Dendritic cell treated with granulocyte-macrophage colony-stimulating factor and Interleukin-4, amounts not matched to agents 40 ng/mL and 50 ng/mL, for 4 days (primary cell): Measurements from ENCODE around the gene LBH.

Source experiments
- H3K27ac Mint-ChIP-seq: one replicate; pipeline ENCODE4 v1.8.0; 2022; ENCODE audit warnings: mild to moderate bottlenecking, mixed read lengths
- H3K27me3 Mint-ChIP-seq: one replicate; pipeline ENCODE4 v1.8.0; 2022; ENCODE audit warnings: mild to moderate bottlenecking, mixed read lengths
- H3K36me3 Mint-ChIP-seq: one replicate; pipeline ENCODE4 v1.8.0; 2022; ENCODE audit warnings: low read depth, mixed read lengths
- H3K4me1 Mint-ChIP-seq: one replicate; pipeline ENCODE4 v1.8.0; 2022; ENCODE audit warnings: low read depth, mixed read lengths
- H3K4me3 Mint-ChIP-seq: one replicate; pipeline ENCODE4 v1.8.0; 2022; ENCODE audit warnings: mild to moderate bottlenecking, moderate library complexity, mixed read lengths
- H3K9me3 Mint-ChIP-seq: one replicate; pipeline ENCODE4 v1.8.0; 2022; ENCODE audit warnings: mixed read lengths
- intact Hi-C: fragments of 100-400 bp; cut with micrococcal nuclease; formaldehyde crosslinking; loops from one replicate; pipeline ENCODE4 v1.15.0; 2022

The LBH gene

GRCh38 chr2:30204281-30204680 is 27.1 kb upstream of the LBH start:
- Mint-ChIP-seq H3K36me3 (no peaks in the 10 kb centered on the region), H3K4me1 (peaks cover 14% of the 10 kb centered on the region), H3K27me3 (peaks cover 17% of the 10 kb centered on the region), H3K27ac (no peak overlapping the region), H3K9me3 (no peaks in the 10 kb centered on the region), H3K4me3 (no peak overlapping the region)
- intact Hi-C loops: no loop called here

GRCh38 chr2:30205456-30205855 is 25.9 kb upstream of the LBH start:
- H3K4me3 Mint-ChIP-seq: no peak overlapping the region
- peaks cover 14% of the 10 kb centered on the region for H3K4me1 Mint-ChIP-seq
- H3K36me3 Mint-ChIP-seq: no peaks in the 10 kb centered on the region
- intact Hi-C loops: no loop called here
- H3K9me3 Mint-ChIP-seq: no peaks in the 10 kb centered on the region
- H3K27ac Mint-ChIP-seq: no peak overlapping the region
- H3K27me3 Mint-ChIP-seq: peaks cover 18% of the 10 kb centered on the region

- intact Hi-C loops: no loop called here
- H3K27ac Mint-ChIP-seq: no peak overlapping the region
These were observed 24.6 kb upstream of the LBH start for GRCh38 chr2:30206461-30207430.

GRCh38 chr2:30208453-30208852 is 22.9 kb upstream of the LBH start:
- Mint-ChIP-seq H3K27me3 (peaks cover 27% of the 10 kb centered on the region), H3K4me3 (no peak overlapping the region), H3K27ac (no peak overlapping the region), H3K36me3 (no peaks in the 10 kb centered on the region), H3K4me1 (no peaks in the 10 kb centered on the region), H3K9me3 (no peaks in the 10 kb centered on the region)
- intact Hi-C loops: loop anchor here (1.0 kb wide), 1 partner anchor 499 kb away; no protein-coding TSS in a partner anchor

More at GRCh38 chr2:30206461-30207430, 24.6 kb upstream of the LBH start:
- Mint-ChIP-seq H3K27me3 (peaks cover 19% of the 10 kb centered on the region), H3K4me3 (no peak overlapping the region), H3K9me3 (no peaks in the 10 kb centered on the region), H3K36me3 (no peaks in the 10 kb centered on the region), H3K4me1 (peaks cover 12% of the 10 kb centered on the region)

- no peaks in the 10 kb centered on the region for H3K4me1 Mint-ChIP-seq
- intact Hi-C loops: no loop called here
- no peaks in the 10 kb centered on the region for H3K36me3 Mint-ChIP-seq
- H3K27ac Mint-ChIP-seq: no peak overlapping the region
- peaks cover 31% of the 10 kb centered on the region for H3K27me3 Mint-ChIP-seq
- no peak overlapping the region for H3K4me3 Mint-ChIP-seq
- H3K9me3 Mint-ChIP-seq: no peaks in the 10 kb centered on the region
These were observed 22.1 kb upstream of the LBH start for GRCh38 chr2:30209227-30209626.

GRCh38 chr2:30213326-30213725 is 18.0 kb upstream of the LBH start:
- peaks cover 11% of the 10 kb centered on the region for H3K4me1 Mint-ChIP-seq
- no peaks in the 10 kb centered on the region for H3K9me3 Mint-ChIP-seq
- no peaks in the 10 kb centered on the region for H3K36me3 Mint-ChIP-seq
- H3K27me3 Mint-ChIP-seq: peaks cover 18% of the 10 kb centered on the region
- intact Hi-C loops: no loop called here
- H3K27ac Mint-ChIP-seq: no peak overlapping the region
- no peak overlapping the region for H3K4me3 Mint-ChIP-seq

- H3K27ac Mint-ChIP-seq: no peak overlapping the region
- H3K4me1 Mint-ChIP-seq: peaks cover 11% of the 10 kb centered on the region
- intact Hi-C loops: no loop called here
- H3K27me3 Mint-ChIP-seq: peaks cover 22% of the 10 kb centered on the region
- no peaks in the 10 kb centered on the region for H3K9me3 Mint-ChIP-seq
- H3K36me3 Mint-ChIP-seq: no peaks in the 10 kb centered on the region
- no peak overlapping the region for H3K4me3 Mint-ChIP-seq
These were observed 17.3 kb upstream of the LBH start for GRCh38 chr2:30213907-30214463.

- no peaks in the 10 kb centered on the region for H3K36me3 Mint-ChIP-seq
- H3K27ac Mint-ChIP-seq: no peak overlapping the region
- no peak overlapping the region for H3K4me3 Mint-ChIP-seq
- peaks cover 28% of the 10 kb centered on the region for H3K27me3 Mint-ChIP-seq
- peaks cover 11% of the 10 kb centered on the region for H3K4me1 Mint-ChIP-seq
- intact Hi-C loops: no loop called here
- no peaks in the 10 kb centered on the region for H3K9me3 Mint-ChIP-seq
These were observed 15.2 kb upstream of the LBH start for GRCh38 chr2:30216157-30216556.

GRCh38 chr2:30217644-30218337 is 13.5 kb upstream of the LBH start:
- Mint-ChIP-seq H3K36me3 (no peaks in the 10 kb centered on the region), H3K4me1 (peaks cover 13% of the 10 kb centered on the region), H3K9me3 (no peaks in the 10 kb centered on the region), H3K27me3 (peaks cover 31% of the 10 kb centered on the region), H3K4me3 (no peak overlapping the region), H3K27ac (no peak overlapping the region)
- intact Hi-C loops: no loop called here

GRCh38 chr2:30218338-30218713 is 13.0 kb upstream of the LBH start:
- Mint-ChIP-seq H3K4me1 (peaks cover 18% of the 10 kb centered on the region), H3K9me3 (no peaks in the 10 kb centered on the region), H3K27ac (no peak overlapping the region), H3K36me3 (no peaks in the 10 kb centered on the region), H3K4me3 (no peak overlapping the region), H3K27me3 (peaks cover 26% of the 10 kb centered on the region)
- intact Hi-C loops: no loop called here

GRCh38 chr2:30218814-30219213 is 12.5 kb upstream of the LBH start:
- H3K4me3 Mint-ChIP-seq: no peak overlapping the region
- H3K27ac Mint-ChIP-seq: no peak overlapping the region
- peaks cover 23% of the 10 kb centered on the region for H3K4me1 Mint-ChIP-seq
- peaks cover 23% of the 10 kb centered on the region for H3K27me3 Mint-ChIP-seq
- intact Hi-C loops: no loop called here
- H3K36me3 Mint-ChIP-seq: no peaks in the 10 kb centered on the region
- no peaks in the 10 kb centered on the region for H3K9me3 Mint-ChIP-seq

GRCh38 chr2:30219886-30220875 is 11.2 kb upstream of the LBH start:
- peaks cover 35% of the 10 kb centered on the region for H3K4me1 Mint-ChIP-seq

GRCh38 chr2:30221531-30221930 is 9.8 kb upstream of the LBH start:
- H3K27ac Mint-ChIP-seq: no peak overlapping the region
- H3K27me3 Mint-ChIP-seq: peaks cover 26% of the 10 kb centered on the region
- peaks cover 48% of the 10 kb centered on the region for H3K4me1 Mint-ChIP-seq
- H3K36me3 Mint-ChIP-seq: no peaks in the 10 kb centered on the region
- intact Hi-C loops: no loop called here
- no peak overlapping the region for H3K4me3 Mint-ChIP-seq
- H3K9me3 Mint-ChIP-seq: no peaks in the 10 kb centered on the region

More at GRCh38 chr2:30219886-30220875, 11.2 kb upstream of the LBH start:
- Mint-ChIP-seq H3K36me3 (no peaks in the 10 kb centered on the region), H3K27me3 (peaks cover 24% of the 10 kb centered on the region), H3K4me3 (no peak overlapping the region), H3K27ac (no peak overlapping the region), H3K9me3 (no peaks in the 10 kb centered on the region)
- intact Hi-C loops: no loop called here
